Neural cell (in vitro differentiated cells): ENCODE measurements around the gene RIPK3.
A peak's percentile ranks its signal among the peaks of the same experiment; 100 is the strongest.

Source experiments
- EP300 ChIP-seq: fragments of 450-650 bp; conservative IDR thresholded peaks from 2 replicates; pipeline ENCODE4 v1.6.1; 2014; ENCODE audit warnings: antibody characterized with exemption, mild to moderate bottlenecking, moderate library complexity; ENCODE audit not compliant: poor library complexity, severe bottlenecking
- EZH2 ChIP-seq: fragments of 200-600, 300-800 bp; shearing (Covaris generic), sonication (generic); IDR thresholded peaks from 2 replicates; pipeline ENCODE4 v1.6.1; 2014; ENCODE audit warnings: antibody characterized with exemption, low read length, borderline replicate concordance, mild to moderate bottlenecking; ENCODE audit not compliant: insufficient read depth, poor library complexity, severe bottlenecking
- MXI1 ChIP-seq: fragments of 450-650 bp; conservative IDR thresholded peaks from 2 replicates; pipeline ENCODE4 v1.6.1; 2014; ENCODE audit warnings: antibody characterized with exemption, mild to moderate bottlenecking; ENCODE audit not compliant: poor library complexity, severe bottlenecking
- TAF1 ChIP-seq: IDR thresholded peaks from 2 replicates; pipeline ENCODE4 v1.6.1; 2012; ENCODE audit warnings: low read depth
- TF ChIP-seq, protein P1 (sequence below): fragments of 450-650 bp; IDR thresholded peaks from 2 replicates; pipeline ENCODE4 v1.5.1; 2014; ENCODE audit warnings: antibody characterized with exemption, mild to moderate bottlenecking, moderate library complexity; ENCODE audit not compliant: poor library complexity, severe bottlenecking
- TF ChIP-seq, protein P2 (sequence below): IDR thresholded peaks from 2 replicates; pipeline ENCODE4 v1.6.1; 2012; ENCODE audit warnings: borderline replicate concordance

DNA sequence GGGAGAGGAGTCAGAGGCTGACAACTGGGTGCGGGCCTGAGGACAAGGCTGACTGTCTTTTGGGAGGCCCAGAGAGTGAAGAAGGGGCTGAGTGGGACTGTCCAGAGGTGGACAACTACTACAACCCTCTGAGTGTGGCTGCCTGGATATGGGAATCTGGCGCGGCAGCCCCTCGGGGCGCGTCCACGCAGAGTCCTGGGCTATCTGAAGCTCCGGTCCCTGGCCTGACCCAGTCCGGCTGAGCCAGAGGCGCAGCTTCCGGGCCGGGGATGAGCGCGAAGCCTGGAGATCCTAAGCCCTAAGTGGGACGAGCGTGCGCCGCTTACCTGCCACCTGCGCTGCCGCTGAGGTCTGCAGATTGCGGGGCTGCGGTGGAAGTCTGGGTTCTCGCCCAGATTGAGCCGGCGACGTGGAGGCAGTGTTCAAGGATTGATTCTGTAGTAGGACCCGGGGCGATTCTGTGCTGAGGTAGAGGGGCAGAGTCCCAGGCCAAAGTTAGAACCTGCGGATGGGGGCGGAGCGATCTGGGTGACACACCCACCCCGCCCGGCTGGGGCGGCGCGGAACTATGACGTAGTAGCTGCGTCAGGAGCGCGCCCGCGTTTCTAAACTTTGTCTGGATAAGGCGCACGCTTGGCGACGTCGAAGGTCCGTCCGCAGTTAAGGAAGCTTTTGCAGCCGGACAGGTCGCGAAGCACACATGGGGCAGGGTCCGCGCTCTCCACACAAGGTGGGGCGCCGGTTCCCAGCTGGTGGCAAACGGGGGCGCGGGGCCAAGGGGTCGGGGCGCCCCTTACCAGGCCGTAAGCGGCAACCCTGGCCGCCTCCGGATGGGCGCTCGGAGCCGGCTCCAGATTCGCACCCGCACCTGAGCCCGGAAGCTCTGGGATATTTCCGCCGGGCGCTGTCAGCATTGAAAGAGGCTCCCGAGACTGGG is 40.3 kb downstream of the RIPK3 start, which contains the start of the genes DHRS1 and NOP9:
- TF ChIP-seq TAF1 (no peak), MXI1 (peak; percentile 97), EZH2 (no peak), EP300 (peak; percentile 40)
- TF ChIP-seq, protein P1, sequence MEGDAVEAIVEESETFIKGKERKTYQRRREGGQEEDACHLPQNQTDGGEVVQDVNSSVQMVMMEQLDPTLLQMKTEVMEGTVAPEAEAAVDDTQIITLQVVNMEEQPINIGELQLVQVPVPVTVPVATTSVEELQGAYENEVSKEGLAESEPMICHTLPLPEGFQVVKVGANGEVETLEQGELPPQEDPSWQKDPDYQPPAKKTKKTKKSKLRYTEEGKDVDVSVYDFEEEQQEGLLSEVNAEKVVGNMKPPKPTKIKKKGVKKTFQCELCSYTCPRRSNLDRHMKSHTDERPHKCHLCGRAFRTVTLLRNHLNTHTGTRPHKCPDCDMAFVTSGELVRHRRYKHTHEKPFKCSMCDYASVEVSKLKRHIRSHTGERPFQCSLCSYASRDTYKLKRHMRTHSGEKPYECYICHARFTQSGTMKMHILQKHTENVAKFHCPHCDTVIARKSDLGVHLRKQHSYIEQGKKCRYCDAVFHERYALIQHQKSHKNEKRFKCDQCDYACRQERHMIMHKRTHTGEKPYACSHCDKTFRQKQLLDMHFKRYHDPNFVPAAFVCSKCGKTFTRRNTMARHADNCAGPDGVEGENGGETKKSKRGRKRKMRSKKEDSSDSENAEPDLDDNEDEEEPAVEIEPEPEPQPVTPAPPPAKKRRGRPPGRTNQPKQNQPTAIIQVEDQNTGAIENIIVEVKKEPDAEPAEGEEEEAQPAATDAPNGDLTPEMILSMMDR = no peak
- TF ChIP-seq, protein P2, sequence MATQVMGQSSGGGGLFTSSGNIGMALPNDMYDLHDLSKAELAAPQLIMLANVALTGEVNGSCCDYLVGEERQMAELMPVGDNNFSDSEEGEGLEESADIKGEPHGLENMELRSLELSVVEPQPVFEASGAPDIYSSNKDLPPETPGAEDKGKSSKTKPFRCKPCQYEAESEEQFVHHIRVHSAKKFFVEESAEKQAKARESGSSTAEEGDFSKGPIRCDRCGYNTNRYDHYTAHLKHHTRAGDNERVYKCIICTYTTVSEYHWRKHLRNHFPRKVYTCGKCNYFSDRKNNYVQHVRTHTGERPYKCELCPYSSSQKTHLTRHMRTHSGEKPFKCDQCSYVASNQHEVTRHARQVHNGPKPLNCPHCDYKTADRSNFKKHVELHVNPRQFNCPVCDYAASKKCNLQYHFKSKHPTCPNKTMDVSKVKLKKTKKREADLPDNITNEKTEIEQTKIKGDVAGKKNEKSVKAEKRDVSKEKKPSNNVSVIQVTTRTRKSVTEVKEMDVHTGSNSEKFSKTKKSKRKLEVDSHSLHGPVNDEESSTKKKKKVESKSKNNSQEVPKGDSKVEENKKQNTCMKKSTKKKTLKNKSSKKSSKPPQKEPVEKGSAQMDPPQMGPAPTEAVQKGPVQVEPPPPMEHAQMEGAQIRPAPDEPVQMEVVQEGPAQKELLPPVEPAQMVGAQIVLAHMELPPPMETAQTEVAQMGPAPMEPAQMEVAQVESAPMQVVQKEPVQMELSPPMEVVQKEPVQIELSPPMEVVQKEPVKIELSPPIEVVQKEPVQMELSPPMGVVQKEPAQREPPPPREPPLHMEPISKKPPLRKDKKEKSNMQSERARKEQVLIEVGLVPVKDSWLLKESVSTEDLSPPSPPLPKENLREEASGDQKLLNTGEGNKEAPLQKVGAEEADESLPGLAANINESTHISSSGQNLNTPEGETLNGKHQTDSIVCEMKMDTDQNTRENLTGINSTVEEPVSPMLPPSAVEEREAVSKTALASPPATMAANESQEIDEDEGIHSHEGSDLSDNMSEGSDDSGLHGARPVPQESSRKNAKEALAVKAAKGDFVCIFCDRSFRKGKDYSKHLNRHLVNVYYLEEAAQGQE = no peak
